ENCODE measurements around the gene OPN1MW2.
"Not testable (repeated sequence)": the region's sequence is repeated elsewhere in the genome, so short reads cannot be mapped to it uniquely, and the experiment has no call there.

- TF ChIP-seq EZH2phosphoT487 (IDR thresholded peaks at IDR 0.05; ENCODE audit: insufficient read depth, low read depth); EZH2 (IDR thresholded peaks at IDR 0.05; ENCODE audit: insufficient read depth, poor library complexity, severe bottlenecking): not testable (repeated sequence)
Observed at GRCh38 chrX:154192846-154193245, 26.7 kb upstream of the OPN1MW2 start.
